Stimulated activated CD4-positive, alpha-beta T cell treated with anti-CD3 and anti-CD28 coated beads, Interleukin-2, amount 100 ng/mL, for 48 hours (primary cell): Measurements from ENCODE around the gene TDG.
"Not testable (repeated sequence)": the region's sequence is repeated elsewhere in the genome, so short reads cannot be mapped to it uniquely, and the experiment has no call there.

Experiments
- DNase-seq, 2 donors: peaks; one replicate each; pipeline ENCODE4 v3.0.0-alpha.2; 2020

The TDG gene

GRCh38 chr12:103960616-103961227 lies 5.0 kb upstream of the TDG start:
- no peak for DNase-seq

DNA sequence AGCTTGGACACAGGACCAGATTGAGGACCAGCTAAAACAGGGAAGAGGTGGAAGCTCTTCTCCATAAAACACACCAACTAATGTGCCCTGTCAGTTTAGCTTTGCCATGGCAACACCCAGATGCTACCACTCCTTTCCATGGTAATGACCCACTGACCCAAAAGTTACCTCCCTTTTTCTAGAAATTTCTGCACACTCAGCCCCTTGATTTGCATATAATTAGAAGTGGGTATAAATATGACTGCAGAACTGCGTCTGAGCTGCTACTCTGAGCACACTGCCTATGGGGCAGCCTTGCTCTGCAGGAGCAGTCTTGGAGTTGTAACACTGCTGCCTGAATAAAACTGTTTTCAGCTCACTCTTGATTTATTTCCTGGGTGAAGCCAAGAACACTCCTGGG lies 3.2 kb upstream of the TDG start:
- DNase-seq = no peak

GRCh38 chr12:103964805-103965204 lies 867 bp upstream of the TDG start:
- DNase-seq = no peak

- no peak for DNase-seq
Observed at GRCh38 chr12:103965255-103965589, 450 bp upstream of the TDG start.

DNA sequence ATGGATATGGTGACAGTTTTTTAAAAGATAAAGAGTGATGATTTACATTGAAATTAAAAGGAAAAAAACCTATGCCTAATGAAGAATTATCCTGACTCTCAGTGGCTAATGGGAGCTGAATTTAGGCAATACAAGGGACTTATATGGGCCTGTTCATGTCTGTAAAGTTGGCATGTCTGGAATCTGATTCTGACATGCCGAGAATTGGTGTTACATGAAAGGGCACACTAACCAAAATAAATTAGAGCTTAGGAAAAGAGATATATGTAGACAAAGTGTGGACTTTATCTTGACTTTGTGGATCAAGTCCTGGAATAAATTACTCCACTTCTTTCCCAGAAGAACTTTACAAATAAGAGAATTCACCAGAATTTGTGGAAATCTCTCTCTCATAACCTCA lies 1.1 kb downstream of the TDG start:
- no peak for DNase-seq

- no peak for DNase-seq
Observed at GRCh38 chr12:103969391-103969790, 3.7 kb downstream of the TDG start.

DNA sequence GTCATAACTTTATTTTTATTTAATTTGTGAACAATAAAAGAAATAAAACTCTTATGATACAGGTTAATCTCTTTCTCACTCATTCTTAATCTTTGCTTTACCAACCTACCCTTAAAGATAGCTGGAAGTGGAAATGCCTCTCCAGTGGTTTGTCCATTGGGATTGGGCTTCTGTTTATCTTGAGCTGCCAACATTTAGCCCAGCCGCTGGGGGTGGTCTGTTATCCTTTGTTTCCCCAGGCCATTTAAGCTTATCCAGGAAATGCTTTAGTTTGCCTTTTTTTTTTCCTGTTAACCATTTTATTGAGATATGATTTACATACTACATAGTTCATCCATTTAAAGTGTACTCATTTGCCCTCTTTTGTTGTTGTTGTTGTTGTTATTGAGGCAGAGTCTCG lies 8.2 kb downstream of the TDG start:
- DNase-seq = no peak

DNA sequence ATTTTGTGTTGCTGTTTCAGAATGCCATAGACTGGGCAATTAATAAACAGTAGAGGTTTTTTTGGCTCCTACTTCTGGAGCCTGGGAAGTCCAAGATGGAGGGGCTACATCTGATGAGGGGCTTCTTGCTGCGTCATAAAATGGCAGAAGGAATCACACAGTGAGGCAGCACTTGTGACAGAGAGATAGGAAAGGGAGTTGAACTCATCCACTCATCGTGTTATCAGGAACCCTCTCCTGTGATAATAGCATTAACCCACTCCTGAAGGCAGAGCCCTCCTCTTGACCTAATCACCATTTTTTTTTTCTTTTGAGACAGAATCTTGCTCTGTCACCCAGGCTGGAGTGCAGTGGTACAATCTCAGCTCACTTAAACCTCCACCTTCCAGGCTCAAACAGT lies 9.7 kb downstream of the TDG start:
- no peak for DNase-seq

- DNase-seq = no peak
Observed at GRCh38 chr12:103978384-103978982, 12.8 kb downstream of the TDG start.

GRCh38 chr12:103986829-103987228 lies 21.2 kb downstream of the TDG start:
- no peak for DNase-seq

DNA sequence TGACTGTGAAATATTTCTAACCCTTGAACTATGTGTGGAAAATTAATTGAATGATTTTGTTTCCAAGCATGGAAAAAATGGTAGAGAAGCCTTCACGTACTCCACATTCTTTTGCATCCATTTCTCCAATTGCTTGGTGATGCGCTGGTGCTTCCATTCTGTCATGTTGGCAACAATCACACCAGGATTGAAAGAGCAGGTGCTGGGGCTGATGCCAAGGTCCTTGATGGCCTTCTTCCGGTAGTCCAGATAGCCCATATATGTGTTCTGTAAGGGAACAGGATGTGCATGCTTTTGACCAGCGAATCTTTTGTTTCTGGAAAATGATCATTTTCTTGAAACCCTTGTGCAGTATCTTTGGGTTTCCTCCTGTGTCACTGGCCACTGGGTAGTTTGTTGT lies 28.6 kb downstream of the TDG start:
- no peak for DNase-seq

DNA sequence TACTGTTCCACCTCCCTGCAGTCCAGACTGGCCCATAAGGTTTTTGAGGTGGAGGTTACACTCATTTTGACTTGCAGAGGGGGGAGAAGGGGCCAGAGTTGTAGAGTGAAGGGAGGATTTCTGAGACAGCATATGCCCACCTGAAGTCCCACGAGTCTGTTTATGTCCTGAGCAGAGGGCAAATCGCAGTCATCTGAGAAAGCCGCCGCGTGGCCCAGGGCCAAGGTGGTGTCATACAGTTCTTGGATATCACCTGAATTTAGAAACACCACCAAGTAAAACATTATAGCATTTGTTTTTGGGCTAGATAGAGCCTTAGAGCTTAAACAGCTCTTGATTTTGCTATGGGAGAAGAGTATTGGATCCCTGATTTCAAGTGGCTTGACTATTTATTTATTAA lies 30.9 kb downstream of the TDG start:
- no peak for DNase-seq

- no peak for DNase-seq
Observed at GRCh38 chr12:103997286-103997900, 31.7 kb downstream of the TDG start.

- DNase-seq = no peak
Observed at GRCh38 chr12:103998976-103999375, 33.3 kb downstream of the TDG start.

DNA sequence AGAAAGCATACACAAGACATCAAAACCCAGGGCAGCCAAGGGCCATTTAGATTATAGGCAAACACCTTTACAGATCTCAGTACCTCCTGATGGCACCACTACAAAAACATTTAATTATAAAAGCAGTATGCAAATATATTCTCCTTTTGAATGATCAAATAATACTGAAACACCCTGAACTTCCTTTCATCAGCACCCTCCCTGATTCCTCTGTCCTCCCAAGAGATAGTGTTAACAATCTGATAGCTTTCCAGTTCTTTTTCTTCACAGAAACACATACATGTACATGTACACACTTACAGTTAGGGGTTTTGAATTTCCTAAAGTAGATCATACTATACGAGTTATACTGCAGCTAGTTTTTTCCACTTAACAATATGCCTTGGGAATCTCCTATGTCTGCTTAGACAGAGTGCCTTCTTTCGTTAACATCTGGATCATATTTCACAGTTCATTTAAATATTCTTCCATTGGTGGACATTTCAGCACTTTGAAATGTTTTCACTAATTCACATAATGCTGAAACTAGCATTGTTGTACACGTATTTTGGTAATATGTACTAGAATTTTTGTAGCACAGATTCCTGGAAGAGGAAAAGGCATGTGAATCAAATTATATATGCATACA lies 35.2 kb downstream of the TDG start:
- no peak for DNase-seq

DNA sequence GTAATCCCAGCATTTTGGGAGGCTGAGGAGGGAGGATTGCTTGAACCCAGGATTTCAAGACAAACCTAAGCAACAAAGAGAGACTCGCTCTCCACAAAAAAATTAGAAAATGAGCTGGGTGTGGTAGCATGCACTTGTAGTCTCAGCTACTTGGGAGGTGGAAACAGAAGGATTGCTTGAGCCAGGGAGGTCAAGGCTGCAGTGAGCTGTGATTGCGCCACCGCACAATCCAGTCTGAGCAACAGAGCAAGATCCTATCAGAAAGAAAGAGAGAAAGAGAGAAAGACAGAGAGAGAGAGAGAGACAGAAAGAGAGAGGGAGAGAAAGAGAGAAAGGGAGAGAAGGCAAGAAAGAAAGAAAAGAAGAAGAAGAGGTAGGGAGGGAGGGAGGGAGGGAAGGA lies 37.0 kb downstream of the TDG start:
- no peak for DNase-seq

DNA sequence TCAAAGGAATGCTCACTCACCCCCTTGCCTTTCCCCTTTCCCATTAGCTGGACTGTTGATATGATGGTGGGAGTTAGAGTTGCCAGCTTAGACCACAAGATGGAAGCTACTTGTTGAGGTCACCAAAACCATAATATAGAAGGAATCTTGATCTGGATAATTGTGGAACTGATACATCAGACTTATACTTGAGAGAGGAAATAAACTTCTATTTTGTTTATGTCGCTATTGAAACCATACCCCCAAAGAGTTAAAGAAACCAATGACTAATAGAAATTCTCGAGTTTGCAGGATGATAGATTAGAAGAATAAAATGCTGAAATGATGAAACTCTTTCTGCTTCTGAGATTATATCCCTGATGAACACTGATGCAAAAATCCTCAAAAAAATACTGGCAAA lies 37.9 kb downstream of the TDG start:
- no peak for DNase-seq

DNA sequence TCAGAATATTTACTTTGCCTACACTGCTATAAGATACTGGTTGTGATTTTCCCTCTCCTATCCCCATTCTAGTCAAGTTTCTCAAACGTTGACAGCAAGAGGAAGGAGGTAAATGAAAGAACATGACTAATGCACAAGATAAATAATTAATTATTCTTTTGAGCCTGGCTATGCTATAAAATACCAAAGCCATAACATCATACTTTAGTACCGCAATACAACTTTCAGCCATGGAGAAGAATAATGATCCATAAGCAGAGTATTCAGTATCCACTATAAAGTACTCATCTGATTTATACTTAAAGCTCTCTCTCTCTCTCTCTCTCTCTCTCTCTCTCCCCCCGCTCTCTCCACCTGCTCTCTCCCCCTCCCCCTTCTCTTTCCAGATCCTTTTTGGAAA lies 41.3 kb downstream of the TDG start:
- DNase-seq = no peak

DNA sequence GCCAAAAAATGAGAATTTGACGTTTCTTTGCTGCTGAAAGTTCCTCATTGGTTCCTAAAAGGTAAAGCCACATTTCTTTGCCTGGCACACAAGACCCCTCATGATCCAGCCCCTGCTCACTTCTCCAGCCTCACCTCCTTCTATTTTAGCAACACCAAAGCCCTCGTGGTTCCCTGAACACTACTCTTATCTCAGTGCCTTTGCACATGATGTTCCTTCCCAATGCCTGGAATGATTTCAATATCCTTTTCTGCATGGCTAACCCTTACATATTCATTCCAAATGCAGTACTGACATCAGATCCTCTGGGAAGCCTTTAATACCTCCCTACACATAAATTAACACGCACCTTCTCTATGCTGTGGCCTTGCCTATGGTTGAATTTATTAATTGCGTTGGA lies 44.4 kb downstream of the TDG start:
- no peak for DNase-seq

GRCh38 chr12:104010606-104011169 lies 45.0 kb downstream of the TDG start:
- DNase-seq = no peak

GRCh38 chr12:104011253-104011652 lies 45.6 kb downstream of the TDG start:
- DNase-seq = no peak

GRCh38 chr12:104012331-104012730 lies 46.7 kb downstream of the TDG start:
- DNase-seq = no peak

DNA sequence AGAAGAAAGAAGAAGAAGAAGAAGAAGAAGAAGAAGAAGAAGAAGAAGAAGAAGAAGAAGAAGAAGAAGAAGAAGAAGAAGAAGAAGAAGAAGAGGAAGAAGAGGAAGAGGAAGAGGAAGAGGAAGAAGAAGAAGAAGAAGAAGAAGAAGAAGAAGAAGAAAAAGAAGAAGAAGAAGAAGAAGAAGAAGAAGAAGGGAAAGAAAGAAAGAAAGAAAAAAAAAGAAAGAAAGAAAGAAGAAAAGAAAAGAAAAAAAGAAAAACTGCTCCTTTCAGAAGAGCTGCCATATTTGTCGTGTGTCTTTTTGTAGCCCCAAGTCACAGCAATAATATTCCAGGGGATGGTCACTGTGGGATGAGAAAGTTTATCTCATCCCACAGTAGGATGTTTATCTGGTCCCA lies 56.2 kb downstream of the TDG start:
- DNase-seq = not testable (repeated sequence)

GRCh38 chr12:104022786-104023185 lies 57.1 kb downstream of the TDG start:
- DNase-seq = no peak
